Activated naive CD4-positive, alpha-beta T cell treated with Interleukin-2 at 50 U/mL for 16 hours (primary cell): ENCODE data around the gene SNX27.
"Not testable (repeated sequence)": the region's sequence is repeated elsewhere in the genome, so short reads cannot be mapped to it uniquely, and the experiment has no call there.

Source experiments
- DNase-seq: peaks from one replicate; pipeline ENCODE4 v3.0.0-alpha.2; 2020

SNX27 gene

DNA sequence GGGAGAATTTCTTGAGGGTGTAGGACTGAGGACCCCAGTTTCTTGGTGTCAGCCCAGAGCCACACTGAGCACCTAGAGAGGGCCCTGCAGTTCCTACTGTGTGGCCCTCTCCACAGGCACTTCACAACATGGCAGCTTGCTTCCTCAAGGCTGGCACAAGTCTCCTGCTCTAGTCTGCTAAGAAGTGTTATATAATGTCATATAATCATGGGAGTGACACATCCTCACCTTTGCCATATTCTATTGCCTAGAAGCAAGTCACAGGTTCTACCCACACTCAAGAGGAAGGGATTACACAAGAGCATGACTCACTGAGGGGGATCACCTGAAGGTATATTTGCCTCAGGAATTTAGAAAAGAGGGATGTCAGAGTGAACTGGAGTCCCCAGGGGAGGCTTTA lies 5.5 kb upstream of the SNX27 start:
- no peak for DNase-seq

DNA sequence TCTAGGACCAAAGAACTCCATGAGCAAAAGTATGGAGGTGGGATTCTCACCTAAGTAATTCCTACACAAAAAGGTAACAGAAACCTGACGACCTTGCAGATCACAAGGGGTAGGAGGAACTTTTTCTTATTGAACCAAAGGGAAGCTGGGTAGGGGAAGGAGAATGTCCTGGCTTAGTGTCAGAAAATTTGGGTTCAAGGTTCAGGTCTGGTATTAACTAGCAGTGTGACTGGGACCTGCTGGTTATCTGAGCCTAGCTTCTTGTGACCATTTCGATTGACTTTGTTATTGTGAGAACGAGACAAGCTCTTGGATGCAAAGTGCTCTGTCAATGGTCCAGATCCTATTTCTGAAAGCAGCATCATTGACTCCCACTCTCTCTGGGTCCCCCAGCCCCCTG lies 5.0 kb upstream of the SNX27 start:
- DNase-seq = no peak

DNA sequence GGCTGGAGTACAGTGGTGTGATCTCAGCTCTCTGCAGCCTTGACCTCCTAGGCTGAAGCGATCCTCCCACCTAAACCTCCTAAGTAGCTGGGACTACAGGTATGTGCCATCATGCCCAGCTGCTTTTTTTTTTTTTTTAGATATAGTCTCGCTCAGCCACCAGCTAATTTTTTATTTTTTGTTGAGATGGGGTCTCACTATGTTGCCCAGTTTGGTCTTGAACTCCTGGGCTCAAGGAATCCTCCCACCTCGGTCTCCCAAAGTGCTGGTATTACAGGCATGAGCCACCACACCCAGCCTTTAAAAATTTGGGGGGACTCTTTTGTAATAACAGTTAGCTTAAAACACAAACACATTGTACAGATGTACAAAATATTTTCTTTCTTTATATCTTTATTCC lies 1.7 kb upstream of the SNX27 start:
- DNase-seq = no peak

DNA sequence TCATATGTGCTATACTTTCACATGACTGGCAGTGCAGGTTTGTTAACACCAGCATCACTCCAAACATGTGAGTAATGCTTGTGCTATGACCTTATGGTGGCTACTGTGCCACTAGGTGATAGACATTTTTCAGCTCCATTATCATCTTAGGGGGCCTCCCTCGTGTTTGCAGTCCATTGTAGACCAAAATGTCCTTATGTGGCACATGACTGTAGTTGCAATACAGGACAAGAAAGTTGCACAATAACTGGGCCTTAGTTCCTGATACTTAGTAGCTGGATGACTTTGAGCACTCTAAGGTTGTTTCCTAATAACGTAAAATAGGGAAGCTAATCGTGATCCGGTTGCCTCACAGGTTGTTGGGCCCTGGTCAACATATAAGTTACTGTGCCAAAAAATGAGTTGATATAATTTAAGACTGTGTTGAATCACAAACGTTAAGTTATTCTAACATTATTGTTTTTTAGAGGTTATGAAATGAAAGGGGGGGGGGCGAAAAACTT lies 511 bp upstream of the SNX27 start:
- DNase-seq = no peak

DNA sequence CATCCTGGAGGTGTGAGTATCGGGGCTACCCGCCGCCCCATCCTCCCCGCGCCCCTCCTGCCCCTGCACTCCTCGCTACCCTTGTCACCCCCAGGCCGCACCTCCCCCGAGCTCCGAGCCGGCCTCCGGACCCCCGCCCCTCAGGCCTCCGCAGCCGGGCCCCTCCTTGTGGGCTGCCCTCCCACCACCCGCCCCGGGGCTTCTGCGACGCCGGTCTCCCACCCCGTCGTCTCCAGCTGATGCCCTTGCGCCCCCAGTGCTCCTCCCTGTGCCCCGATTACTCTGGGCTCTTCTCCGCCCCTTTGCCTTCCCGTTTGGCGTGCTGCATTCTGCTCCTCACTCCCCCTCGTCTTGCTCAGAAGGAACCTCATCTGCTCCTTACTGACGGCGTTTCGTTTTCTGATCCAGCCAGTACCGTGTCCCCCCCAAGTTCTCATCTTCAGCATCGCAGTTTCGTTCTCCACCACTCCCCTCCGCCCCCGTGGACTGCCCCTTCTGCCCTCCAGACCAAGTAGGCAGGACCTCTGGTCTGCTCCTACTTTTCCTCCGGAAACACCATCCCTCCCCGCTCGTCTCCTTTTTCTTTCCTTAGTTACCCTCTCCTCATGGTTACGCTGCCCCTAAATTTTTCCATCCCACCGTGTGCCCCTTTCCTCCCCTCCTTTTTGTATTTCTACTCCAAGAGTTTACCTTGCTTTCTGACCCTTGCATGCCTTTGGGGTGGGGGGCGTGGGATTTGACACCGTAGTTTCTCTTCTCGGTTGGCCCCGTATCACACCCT lies 841 bp downstream of the SNX27 start:
- peak; percentile 21 for DNase-seq

DNA sequence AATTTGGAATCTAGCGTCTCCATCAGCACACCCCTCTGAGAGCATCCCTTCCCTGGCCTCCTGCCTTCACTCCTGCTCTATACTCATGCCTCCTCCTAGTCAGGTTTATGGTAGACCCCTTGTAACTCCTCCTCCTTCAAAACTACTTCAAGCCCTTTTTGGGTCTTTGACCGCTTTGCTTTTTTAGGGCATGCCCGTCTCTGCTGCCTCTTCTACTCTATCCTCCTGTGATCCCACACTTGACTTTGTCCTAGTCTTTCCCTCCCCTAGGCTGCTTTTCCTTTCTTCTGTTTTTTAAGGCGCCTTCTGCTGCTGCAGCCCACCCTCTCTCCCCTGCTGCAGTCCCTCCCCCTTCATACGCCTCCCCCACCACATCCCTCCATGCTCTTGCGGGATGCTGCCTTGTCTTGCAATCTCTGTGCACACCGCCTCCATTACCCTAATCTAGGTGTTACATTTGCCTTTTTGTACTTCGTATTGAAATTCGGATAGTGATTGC lies 1.5 kb downstream of the SNX27 start:
- DNase-seq = no peak

DNA sequence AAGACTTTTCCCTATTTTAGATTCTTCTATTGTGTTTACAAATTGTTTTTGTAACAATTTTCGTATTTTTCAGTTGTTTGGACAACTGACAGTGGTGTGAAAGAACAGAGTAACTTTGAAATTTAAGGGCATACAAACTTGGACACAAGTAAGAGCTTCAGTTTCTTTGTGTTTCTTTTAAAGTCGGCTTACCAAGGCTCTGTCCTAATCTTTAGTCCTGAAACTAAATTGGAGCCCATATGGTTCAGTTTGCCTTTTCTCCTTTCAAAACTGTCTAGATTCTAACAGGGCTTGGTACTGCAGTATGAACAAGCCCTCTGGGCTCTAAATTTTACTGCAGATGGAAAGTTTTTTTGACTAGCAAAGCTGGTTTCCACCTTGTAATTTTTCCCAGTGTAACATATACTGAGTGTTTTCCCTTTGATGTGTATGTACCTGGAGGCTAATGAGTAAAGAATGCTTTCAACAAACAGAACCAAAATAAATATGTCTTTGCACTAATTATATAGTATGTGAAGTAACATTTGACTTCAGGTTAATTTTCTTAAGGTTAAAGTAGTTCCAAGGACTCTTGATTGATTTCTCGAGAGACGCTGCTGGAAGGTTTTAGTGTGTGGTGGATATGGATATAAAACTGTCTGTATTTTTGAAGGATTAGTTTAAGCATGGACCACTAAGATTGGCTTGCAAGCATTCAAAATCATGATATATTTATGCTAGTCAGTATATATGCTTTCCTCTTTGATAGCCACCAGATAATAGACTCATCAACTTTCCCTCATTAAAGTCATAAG lies 4.1 kb downstream of the SNX27 start:
- DNase-seq = no peak

DNA sequence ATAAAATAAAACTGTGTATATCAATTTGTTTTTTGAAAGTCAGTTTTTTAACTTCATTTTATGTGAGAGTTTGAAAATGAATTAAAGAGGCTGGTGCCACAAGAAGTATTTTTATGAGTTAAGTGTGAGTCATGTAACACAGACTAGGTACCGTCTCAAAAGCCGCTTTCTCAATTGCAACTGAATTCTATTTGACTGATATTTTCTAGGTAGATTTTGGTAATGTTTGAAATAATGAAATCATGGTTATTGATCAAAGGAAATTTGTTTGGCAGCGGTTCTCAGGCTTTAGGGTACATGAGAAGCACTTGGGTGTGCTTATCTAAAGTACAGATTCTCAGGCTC lies 4.6 kb downstream of the SNX27 start:
- DNase-seq = no peak

DNA sequence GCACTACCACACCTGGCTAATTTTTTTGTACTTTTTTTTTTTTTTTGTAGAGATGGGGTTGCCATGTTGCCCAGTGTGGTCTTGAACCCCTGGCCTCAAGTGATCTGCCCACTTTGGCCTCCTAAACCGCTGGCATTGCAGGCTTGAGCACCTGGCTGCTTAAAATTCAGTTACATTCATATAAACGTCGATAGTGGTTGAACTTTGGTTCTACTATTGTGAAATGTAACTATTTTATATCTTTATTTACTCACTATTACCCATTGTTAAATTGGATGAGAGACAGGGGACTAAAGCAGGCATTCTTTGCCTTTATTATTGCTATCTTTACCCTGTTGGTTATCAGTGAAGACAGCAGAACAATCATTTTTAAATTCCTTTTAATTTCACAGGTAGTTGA lies 6.2 kb downstream of the SNX27 start:
- no peak for DNase-seq

DNA sequence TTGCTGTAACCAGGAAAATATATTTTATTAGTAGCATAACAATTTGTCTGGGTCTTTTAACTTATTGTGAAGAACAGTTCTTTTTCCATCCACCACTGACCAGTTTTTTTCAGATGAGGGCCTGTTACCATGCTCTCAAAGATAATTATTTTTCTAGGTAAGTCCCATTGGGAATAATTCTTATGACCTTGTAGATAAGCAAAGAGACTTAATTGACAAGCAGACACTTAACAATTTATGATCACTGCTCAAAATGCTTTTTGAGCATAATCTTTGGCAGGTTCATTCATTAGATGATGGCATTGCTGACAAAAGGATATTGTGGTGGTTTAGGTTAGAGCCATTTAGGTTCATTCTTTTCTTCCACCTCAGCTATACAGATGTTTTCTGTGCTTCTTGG lies 6.6 kb downstream of the SNX27 start:
- no peak for DNase-seq

DNA sequence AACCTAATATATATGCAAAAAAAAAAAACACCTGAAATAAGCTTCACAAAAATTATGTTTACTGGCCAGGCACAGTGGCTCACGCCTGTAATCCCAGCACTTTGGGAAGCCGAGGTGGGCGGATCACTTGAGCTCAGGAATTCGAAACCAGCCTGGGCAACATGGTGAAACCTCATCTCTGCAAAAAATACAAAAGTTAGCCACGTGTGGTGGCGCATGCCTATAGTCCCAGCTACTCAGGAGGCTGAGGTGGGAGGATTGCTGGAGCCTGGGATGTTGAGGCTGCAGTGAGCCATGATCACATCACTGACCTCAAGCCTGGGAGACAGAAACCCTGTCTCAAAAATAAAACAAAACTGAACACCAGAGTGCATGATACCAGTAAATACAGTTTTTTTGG lies 7.1 kb downstream of the SNX27 start:
- DNase-seq = not testable (repeated sequence)

DNA sequence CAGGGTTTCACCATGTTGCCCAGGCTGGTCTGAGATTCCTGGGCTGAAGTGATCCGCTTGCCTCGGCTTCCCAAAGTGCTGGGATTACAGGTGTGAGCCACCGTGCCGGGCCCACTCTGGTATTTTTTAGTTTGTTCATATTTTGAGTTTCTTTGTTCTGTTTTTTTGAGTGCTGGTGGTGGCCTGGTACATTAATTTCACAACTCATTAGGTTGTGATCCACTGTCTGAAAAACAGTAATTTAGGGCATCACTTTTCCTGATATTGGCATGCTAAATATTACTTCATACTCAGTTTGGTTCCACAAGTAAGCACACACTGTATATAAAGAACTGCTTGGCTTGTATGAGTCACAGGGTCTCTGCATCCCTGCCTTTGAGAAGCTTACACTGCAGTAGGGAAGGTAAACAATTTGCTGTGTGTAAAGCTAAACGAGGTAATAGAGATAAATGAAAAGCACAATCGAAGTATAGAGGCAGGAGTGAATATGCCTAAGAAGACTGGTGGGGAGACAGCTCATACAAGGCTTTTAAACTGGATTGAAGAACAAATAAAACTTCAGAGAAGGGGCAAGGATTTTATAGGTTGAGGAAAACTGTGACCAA lies 7.7 kb downstream of the SNX27 start:
- DNase-seq = no peak

DNA sequence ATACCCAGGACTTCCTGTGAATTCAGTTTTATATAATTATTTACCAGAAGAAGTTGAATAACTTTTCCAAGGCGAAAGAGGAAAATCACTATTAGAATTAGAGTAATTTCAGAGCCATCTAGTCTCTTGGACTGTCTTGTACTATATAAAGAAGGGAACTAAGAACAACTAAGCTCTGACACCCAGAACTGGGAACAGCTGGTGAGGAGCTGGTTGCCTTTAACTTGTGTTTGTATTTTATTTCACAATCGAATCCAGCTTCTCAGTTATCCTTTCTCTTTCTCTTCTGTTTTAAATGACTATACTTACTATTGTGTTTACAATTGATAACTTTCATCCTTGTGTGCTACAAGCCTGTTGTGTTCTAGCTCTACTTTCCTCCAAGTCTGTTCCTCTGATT lies 8.4 kb downstream of the SNX27 start:
- no peak for DNase-seq

DNA sequence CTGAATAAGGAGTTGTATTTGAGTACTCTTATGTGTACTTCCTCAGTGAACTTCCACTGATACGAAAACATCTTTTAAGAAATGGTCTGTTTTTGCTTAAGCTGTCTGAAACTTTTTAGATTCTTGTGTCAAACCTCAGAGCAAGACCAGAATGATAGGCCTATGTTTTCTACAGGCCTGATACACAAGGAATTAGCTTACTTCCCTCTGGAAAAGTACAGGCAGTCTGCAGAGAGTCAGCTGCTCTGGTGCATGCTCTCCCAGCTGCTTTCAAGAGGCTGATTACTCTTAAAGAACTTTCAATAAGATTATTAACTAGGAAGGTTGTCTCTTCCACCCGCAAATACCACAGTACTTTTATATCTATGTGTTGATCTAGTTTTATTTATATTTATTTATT lies 9.5 kb downstream of the SNX27 start:
- no peak for DNase-seq

DNA sequence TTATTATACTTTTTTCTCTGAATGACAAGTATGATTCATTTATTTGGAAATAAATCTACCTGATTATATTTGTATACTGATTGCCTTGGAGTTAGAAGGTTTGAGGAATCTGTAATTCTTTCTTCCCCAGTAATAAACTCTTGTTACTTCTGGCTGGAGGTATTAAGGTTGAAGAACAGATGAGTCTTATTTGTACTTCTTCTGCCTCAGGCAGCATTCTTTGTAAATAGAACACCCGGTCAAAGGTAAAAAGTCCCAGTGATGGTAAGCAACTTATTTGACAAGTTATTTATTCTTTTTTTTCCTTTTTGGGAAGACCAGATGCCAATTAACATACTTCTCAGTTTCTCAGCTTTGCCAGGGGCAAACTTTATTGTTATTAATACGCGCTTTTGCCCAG lies 12.9 kb downstream of the SNX27 start:
- no peak for DNase-seq

DNA sequence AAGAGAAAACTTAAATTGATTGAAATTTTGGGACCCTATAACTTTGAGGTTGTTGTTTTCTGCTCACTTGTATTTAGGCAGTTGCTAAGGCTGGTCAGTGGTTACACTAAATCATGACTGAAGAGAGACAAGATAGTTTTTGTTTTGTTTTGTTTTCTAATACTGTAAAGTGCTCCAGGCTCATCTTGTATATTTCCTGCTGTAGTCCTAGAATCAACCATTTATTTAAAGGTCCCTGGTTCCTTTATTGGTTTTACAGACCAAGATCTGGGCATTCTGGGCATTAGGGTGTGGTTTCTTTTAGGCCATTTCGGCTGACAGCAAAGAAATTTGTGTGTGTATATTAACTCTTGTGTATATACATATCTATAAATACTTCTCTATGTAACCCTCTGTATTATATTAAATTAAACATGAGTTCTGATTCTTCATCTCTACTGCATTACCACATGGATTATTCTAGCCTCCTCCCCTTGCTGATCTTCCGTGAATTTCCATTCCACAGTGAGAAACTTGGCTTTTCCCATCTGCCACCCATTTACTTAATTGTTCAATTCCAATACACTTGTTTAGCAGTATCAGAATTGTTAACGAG lies 15.0 kb downstream of the SNX27 start:
- no peak for DNase-seq

DNA sequence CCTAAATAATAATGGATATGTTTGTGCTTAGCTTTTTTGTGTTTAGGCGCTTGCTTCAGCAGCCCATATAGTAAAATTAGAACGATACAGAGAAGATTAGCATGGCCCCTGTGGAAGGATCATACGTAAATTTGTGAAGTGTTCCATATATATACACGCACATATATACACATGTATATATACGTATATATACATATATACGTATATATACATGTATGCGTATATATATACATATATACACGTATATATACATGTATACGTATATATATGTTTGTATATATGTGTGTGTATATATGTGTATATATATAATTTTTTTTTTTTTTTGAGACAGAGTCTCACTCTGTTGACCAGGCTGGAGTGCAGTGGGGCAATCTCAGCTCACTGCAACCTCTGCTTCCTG lies 17.4 kb downstream of the SNX27 start:
- no peak for DNase-seq

DNA sequence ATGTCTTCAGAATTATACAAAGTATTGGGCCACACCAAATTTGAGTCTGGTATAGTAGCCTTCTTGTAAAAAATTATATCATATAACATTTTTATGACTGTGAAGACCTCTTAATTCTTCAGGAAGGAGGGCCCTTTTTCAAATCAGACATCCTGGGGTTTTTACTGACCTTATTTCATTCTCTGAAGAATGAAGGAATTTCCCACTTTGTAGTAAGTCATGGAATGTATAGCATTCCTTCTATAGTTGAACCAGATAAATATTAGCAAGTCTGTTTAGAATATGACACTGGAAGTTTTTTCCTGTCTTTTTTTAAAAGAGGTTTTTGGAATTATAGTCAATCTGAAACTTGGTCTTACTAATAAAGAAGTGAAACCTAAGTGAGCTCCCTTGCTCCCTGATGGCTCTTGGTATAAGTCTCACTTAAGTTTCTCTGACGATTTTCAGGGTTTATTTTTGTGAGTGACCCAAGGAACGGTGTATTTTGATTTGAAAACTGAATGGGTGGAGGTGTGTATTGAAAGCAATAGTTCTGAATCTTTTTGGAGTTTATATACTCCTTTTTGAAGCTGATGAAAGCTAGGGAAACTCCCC lies 23.7 kb downstream of the SNX27 start:
- no peak for DNase-seq

DNA sequence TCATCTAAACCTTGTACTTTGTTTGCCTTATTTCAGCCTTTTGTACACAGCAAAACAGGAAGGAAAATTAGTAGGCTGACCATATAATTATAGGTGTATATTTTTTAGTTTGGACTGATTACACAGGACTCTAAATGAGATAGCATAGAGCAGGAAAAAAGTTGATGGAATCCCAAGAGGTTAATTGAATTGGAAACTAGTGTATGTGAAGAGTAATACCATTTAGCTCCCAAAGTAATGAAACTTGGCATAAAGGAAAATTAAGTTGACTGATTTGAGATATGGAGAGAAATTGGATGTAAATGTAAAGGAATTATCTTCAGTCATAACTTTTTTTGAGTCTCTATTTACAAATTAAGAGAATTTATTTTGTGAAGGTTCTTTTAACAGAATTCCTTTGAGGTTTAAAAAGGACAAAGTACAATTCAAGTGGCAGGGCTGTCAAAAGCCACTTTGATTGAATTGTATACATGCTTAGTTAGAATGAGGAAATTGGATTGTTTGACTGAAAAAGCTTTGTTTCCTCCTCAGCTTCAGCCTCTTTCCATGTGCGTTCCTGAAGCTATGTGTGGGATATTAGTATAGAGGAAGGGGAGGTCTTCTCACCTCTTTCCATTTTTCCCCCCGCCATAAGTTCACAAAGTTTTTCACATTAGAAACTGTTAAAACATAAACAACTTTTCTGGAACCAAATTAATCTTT lies 26.4 kb downstream of the SNX27 start:
- DNase-seq = no peak

DNA sequence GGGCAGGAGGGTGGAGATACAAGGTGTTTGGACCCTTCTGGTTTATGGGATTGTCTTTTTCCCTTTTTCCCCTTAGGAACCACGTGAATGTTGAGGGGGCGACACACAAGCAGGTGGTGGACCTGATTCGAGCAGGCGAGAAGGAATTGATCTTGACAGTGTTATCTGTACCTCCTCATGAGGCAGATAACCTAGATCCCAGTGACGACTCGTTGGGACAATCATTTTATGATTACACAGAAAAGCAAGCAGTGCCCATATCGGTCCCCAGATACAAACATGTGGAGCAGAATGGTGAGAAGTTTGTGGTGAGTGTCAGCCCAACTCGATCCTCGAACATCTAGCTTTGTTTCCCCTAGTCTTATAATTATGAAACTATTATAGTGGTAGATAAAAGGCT lies 27.0 kb downstream of the SNX27 start:
- DNase-seq = no peak

DNA sequence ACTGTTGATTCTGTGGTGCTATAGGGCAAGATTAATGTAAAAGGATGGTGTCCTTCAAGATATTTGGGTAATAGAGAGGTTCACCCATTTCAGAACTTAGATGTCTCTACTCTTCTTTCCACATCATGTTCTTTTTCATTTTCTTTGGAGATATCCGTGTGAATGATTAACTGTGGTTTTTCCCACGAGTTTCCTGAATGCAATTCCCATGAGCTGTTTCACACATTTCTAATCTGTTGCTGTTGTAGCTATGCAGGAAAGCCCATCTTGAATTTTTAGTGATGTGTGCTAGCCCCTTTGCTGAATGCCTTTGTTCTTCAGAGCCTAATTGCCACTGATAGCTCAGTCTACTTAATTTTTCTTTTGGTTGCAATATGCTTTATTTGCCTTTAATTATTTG lies 27.6 kb downstream of the SNX27 start:
- no peak for DNase-seq

DNA sequence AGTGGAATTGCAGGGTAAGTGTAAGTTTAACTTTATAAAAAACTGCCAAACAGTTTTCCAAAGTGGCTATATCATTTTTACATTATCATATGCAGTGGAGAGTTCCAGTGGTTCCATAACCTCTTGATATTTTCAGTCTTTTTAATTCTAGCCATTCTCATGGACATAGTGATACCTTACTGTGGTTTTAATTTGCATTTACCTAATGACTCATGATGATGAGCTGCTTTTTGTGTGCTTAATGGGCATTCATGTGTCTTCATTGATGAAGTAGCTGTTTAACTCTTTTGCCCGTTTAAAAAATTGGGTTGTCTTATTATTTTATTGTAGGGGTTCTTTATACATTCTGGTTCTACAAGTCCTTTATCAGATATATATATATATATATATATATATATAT lies 29.4 kb downstream of the SNX27 start:
- DNase-seq = no peak
